GM19099 (cell line): ENCODE data around the gene ING5.

Source experiments
- POLR2A ChIP-seq: IDR thresholded peaks from 3 replicates; pipeline ENCODE4 v1.6.1; 2011; ENCODE audit warnings: low read depth; ENCODE audit not compliant: insufficient read length; ENCODE audit errors: extremely low read depth

The ING5 gene

DNA sequence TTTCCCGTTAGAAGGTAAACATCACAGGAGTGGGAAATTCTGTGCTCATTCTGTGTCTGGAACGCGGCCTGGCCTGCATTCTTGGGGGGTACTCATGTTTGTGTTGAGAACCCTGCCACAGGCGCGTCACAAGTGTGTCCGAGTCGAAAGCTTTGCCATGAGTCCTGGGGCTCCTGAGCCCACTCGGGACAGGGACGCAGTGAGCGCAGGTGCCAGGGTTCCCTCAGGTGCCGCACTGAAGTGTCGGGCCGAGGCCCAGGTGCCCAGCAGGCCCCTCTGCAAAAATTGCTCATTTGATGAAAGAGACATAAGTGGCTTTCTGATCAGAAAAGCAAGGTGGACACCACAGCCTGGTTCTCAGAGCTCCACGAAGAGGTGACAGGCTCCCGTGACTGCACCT is 37.3 kb downstream of the ING5 start:
- TF ChIP-seq POLR2A = no peak

DNA sequence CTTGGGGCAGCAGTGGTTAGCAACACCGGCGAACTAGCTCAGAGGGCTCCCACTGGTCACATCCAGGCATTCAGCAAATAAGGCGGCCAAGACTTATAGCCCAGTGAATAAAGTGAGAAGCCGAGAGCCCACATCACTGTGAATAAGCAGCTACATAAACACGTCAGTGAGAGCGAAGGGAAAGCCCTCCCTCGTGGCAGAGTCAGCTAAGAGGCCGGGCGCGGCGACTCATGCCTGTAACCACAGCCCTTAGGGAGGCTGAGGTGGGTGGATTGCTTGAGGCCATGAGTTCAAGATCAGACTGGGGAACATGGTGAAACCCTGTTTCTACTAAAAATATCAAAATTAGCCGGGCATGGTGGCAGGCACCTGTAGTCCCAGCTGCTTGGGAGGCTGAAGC is 37.8 kb downstream of the ING5 start:
- no peak for TF ChIP-seq POLR2A

DNA sequence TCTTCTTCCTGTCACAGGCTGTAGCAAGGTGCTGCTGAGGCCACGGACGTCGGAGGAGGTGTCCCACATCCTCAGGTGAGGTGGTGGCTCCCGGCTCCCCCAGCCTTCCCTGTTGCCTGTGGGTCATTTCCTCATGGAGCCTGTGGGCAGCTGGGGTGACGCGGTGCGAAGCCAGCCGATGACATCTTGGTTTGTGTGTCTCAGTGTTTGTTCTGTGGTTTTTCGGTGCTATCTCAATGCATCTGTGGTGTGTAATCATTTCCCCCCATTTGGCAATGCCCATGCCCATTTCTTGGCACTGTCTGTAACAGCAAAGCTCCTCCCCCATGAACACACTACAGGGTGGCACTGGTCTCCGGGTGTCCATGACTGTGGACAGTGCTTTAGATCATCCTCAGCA is 39.2 kb downstream of the ING5 start:
- no peak for TF ChIP-seq POLR2A

DNA sequence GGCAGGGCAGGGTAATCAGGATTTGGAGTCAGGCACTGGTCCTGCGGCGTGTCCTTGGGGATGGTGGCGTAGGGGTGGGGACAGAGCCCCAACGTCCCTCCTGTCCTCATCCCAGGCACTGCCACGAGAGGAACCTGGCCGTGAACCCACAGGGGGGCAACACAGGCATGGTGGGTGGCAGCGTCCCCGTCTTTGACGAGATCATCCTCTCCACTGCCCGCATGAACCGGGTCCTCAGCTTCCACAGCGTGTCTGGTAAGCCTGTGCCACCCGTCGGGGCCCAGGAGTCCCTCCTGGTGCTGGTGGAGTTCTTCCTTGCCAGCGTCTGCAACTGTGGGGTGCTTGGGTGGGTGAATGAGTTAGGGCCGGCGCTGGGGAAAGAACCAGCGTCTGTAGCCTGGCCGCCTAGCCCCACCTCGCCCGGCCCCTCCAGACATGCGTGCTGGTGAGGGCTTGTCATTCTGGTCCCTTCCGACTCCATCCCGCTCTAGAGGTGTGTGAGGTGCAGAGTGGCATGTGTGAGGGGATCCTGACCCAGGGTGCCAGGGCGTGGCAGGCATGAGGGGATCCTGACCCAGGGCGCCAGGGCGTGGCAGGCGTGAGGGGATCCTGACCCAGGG is 40.6 kb downstream of the ING5 start:
- TF ChIP-seq POLR2A = no peak

DNA sequence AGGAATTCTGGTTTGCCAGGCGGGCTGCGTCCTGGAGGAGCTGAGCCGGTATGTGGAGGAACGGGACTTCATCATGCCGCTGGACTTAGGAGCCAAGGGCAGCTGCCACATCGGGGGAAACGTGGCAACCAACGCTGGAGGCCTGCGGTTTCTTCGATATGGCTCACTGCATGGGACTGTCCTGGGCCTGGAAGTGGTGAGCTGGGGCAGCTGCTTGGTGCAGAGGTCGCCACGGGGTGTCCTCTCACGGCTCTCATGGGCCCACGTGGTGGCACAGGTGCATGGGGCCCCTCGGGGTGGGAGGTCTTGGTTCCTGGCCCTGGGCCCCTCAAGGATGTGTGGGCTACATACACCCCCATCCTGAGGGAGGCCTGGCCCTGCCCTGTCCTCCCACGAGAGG is 41.8 kb downstream of the ING5 start:
- TF ChIP-seq POLR2A = no peak

DNA sequence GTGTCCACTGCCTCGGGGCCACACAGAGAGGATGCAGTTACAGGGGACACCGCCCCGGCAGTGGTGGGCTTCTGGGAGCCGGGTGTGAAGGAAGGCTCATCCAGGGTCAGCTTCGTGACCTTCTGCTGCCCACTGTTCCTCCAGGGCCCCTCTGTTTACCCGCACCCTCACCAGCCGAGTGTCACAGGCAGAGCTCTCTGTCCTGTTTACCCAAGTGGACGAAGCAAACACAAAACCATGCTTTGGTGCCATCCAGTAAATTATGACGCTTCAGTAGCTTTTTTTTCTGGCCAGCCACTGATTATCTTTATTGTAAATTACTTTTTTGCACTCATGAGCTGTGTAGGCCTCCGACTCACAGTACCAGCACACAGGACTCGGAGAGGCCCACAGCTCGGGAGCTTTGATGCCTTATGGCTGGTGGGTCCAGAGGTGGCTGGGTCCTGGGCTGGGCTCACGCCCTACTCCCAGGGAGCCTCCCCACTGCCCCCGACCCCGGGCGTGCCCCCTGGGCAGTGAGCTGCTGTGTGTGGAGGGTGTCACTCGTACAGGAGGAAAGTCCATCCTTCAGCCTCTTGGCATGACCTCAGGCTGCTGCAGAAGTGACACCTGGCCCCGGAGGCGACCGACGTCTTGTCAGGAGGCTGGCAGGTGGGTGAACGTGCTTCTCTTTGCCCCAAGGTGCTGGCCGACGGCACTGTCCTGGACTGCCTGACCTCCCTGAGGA is 42.4 kb downstream of the ING5 start:
- TF ChIP-seq POLR2A = no peak

DNA sequence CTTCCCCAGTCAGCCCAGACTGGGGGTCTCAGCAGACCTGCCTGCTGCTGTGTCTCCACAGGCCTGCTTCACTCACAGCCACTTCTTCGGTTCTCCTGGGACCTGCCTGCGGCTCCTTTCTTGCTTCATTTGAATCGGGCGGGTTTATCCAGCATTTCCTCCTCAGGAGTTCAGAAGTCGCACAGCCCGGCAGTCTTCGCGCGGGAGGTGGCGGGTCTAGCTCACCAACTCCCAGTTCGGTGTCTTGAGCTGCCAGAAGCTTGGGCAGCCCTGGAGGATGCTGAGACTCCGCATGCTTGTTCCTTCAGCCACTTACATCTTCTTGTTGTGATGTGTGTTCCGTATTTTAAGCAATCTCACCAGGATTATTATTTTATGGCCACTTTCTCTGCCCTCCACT is 43.4 kb downstream of the ING5 start:
- no peak for TF ChIP-seq POLR2A

DNA sequence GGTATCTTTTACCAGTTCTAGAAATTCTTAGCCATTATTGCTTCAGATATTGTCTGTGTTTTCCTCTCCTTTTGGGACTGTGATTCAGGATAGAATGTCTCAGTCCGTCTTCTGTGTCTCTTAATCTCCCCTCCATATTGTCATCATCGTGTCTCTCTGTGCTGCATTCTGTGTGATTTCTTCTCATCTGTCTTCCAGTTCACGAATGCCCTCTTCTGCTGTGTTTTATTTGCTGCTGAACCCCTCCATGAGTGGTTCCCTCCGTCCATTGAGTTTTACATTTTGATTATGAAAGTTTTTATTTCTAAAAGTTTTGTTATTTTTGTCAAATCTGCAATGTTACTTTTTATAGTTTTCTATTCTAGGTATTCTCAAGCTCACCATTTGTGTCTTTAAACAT is 44.2 kb downstream of the ING5 start:
- no peak for TF ChIP-seq POLR2A

DNA sequence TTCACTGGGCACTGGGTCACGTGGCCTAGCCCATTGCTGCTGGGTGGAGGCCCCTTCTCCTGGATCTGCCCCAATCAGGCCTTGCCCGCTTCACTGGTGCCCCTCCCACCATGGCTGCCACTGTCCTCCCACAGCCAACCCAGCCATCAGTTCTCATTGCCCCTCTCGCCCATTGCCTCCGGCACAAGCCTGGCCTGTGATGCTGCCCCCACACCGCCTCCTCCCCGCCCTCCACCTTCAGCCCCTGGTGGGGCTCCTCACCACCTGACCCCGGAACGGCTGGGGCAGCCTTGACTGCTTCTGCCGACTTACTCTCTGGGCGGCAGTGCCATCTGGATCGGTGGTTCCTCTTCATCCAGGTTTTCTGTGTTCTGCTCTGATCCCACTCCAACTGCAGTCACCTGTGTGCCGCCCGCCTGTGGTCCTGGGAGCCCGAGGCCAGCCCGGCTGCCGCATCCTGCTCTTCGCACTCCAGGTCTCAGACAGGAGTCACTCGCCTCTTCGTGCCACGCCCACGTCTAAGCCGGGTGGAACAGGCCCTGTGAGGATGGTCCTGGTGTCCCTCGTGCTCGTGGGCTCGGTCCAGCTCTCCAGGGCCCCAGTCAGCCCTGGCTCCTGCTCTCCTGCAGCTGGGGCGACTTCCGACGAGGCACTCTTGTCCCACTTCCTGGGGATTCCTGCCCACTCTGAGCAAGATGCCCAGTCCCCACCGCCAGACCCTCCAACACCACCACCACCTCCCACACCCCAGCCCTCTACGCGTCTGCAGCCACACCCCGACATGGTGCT is 46.8 kb downstream of the ING5 start:
- no peak for TF ChIP-seq POLR2A

DNA sequence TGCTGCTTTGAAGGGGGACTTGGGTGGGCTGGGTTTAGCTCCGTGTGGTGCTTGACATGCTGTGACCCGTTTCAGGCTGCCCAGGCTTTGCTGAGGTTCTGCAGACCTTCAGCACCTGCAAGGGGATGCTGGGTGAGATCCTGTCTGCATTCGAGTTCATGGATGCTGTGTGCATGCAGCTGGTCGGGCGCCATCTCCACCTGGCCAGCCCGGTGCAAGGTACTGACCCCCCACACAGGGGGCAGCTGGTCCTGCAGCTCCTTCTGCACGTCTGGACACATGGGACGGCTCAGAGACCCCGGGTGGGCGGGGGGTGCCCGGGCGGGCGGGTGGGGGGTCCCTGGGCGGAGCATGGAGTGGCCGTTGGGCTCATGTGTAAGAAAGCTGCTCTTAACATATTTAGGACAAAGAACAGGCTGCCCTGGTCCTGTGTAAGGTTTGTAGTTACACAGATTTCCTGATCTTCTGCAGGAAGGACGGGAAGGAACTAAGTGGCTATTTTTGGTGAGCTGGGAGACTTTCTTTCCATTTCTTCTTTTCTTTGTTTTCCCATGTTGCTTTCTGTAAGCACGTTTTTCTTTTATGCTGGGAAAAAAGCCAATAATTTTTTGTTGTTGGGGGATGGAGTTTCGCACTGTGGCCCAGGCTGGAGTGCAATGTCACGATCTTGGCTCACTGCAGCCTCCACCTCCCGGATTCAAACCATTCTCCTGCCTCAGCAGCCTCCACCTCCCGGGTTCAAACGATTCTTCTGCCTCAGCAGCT is 48.4 kb downstream of the ING5 start:
- TF ChIP-seq POLR2A = no peak

DNA sequence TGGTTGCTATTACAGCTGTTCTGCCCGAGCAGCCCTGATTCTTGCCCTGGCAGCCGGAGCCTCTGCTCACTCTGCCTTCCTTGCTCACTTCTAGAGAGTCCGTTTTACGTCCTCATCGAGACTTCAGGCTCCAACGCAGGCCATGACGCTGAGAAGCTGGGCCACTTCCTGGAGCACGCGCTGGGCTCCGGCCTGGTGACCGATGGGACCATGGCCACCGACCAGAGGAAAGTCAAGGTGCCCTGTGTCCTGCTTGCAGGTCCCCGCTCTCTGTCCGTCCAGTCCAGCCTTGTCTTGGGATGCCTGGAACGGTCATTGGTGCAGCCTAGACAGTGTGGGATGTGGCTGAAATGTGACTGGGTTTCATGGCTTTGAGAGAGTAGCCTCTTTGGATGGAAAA is 49.3 kb downstream of the ING5 start:
- TF ChIP-seq POLR2A = no peak

DNA sequence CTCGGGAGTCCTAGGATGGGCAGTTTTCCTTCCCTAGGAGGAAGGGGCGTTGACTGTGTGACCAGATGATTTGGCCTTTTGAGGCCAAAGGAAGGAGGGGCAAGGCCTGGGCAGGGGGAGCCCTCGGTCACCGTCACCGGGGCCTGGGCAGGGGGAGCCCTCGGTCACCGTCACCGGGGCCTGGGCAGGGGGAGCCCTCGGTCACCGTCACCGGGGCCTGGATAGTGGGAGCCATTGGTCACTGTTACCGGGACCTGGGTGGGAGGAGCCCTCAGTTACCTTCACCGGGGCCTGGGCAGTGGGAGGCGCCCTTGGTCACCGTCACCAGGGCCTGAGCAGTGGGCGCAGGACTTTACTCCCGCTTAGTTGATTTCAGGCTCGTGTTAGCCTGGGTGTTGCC is 49.9 kb downstream of the ING5 start:
- no peak for TF ChIP-seq POLR2A

DNA sequence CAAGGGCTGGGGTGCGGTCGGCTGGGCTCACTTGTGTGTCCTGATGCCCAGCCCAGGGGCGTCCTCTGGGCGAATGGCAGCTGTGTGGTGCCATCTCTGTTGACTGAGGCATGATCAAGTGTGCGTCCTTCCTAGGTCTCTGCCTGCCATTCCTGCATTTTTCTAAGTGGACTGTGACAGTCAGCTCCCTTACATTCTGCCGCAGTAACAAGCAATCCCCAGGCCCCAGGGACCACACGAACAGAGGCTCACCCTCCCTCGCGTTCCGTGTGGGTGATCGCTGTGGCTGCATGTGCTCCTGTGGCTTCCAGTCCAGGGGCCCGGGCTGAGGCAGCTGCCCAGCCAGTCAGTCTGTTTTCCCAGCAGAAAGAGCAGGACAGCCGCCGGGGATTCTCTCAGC is 50.4 kb downstream of the ING5 start:
- no peak for TF ChIP-seq POLR2A

DNA sequence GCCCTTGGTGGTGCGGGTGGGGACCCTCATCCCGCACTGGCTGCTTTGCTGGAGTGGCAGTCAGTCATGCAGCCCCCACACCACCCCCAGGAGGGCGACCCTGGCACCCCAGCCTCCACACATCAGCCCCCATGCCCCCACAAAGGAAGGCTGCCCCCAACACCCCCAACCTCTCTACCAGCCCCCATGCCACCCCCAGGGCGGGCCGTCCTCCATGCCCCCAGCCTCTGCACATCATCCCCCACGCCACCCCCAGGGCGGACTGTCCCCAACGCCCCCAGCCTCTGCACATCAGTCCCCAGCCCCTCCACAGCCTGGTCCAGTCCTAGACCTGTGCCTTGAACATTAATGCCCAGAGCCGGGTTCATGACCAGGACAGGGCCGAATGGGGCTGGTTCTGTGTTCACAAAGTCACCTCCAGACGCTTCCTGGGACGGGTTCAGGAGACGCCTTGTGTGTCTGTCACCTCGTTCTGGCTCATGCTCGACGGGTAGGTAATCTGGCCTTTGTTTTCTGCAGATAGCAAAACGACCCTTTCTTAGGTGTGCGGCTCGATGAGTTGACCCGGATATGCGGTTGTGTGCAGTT is 50.9 kb downstream of the ING5 start:
- TF ChIP-seq POLR2A = no peak

DNA sequence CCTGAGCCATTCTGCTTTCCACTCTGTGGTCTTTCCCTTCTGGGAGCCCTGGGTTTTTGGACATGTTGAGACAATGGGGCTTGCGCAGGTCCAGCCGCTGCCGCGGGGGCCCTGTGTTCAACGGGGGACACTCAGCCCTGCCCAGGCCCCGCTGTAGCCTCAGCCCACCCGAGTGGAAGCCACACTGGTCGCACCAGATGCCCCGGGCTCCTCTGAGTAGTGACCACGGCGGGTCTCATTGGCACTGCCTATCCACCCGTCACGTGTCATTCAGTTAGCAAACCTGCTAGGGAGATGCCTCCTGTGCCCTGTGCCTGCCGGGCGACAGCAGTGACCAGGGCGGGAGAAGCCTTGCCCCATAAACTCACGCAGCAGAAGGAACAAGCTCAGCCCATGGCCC is 51.7 kb downstream of the ING5 start:
- TF ChIP-seq POLR2A = no peak
